Prostate gland (tissue), 2 donors: ENCODE measurements around the gene NFATC4.

Source experiments
- CTCF ChIP-seq, 4 experiments: fragments of 200-600 bp in 2 of 4; fragments of 450-650 bp in 2 of 4; sonication (generic) in 2 of 4; IDR thresholded peaks; 1 replicate in 3 of 4; 2 replicates in 1 of 4; pipeline ENCODE4 v1.5.1; 2016 to 2019; ENCODE audit warnings: antibody characterized with exemption in 4 of 4, mild to moderate bottlenecking in 2 of 4, moderate library complexity in 2 of 4
- POLR2A ChIP-seq: fragments of 450-650 bp; IDR thresholded peaks from one replicate; pipeline ENCODE4 v1.6.1; 2016; ENCODE audit warnings: antibody characterized with exemption, mild to moderate bottlenecking
- POLR2AphosphoS5 ChIP-seq: sonication (generic); formaldehyde crosslinking; IDR thresholded peaks from one replicate; pipeline ENCODE4 v1.6.1; 2017; ENCODE audit warnings: antibody characterized with exemption

GRCh38 chr14:24385524-24385923, 17.5 kb downstream of the NFATC4 start:
- no peak for TF ChIP-seq CTCF (IDR thresholded peaks at IDR 0.05)
- no peak for TF ChIP-seq POLR2A
- no peak for TF ChIP-seq POLR2AphosphoS5
